Inflammatory macrophage treated with lipopolysaccharide for 1 hour (primary cell): Measurements from ENCODE around the gene GARIN1A.
"Not testable (repeated sequence)": the region's sequence is repeated elsewhere in the genome, so short reads cannot be mapped to it uniquely, and the experiment has no call there.

Source experiments
- DNase-seq, 2 donors: peaks; one replicate each; pipeline ENCODE4 v3.0.0-alpha.2; 2020 to 2022

The GARIN1A gene

GRCh38 chr7:128687131-128687530, 15.0 kb downstream of the GARIN1A start:
- DNase-seq, result no peak

GRCh38 chr7:128688492-128688891, 16.4 kb downstream of the GARIN1A start:
- DNase-seq, result no peak

- not testable (repeated sequence) for DNase-seq
Observed at GRCh38 chr7:128689161-128689935, 17.3 kb downstream of the GARIN1A start.

- no peak for DNase-seq
Observed at GRCh38 chr7:128691227-128691626, 19.1 kb downstream of the GARIN1A start.

GRCh38 chr7:128692623-128693270, 20.7 kb downstream of the GARIN1A start:
- no peak for DNase-seq

- DNase-seq, result no peak
Observed at GRCh38 chr7:128693373-128694015, 21.4 kb downstream of the GARIN1A start.

GRCh38 chr7:128694738-128695137, 22.6 kb downstream of the GARIN1A start:
- DNase-seq, result no peak

- peak; percentile 84 to 85 for DNase-seq
Observed at GRCh38 chr7:128697302-128697905, 25.3 kb downstream of the GARIN1A start.

- no peak for DNase-seq
Observed at GRCh38 chr7:128699196-128699712, 27.2 kb downstream of the GARIN1A start.

- no peak for DNase-seq
Observed at GRCh38 chr7:128699895-128700294, 27.8 kb downstream of the GARIN1A start.

GRCh38 chr7:128701062-128701785, 29.1 kb downstream of the GARIN1A start:
- no peak for DNase-seq

- DNase-seq, result no peak
Observed at GRCh38 chr7:128703609-128704241, 31.6 kb downstream of the GARIN1A start.

GRCh38 chr7:128705891-128706333, 33.8 kb downstream of the GARIN1A start:
- no peak for DNase-seq

- DNase-seq, result no peak
Observed at GRCh38 chr7:128707752-128708151, 35.7 kb downstream of the GARIN1A start.

- no peak for DNase-seq
Observed at GRCh38 chr7:128708235-128708634, 36.1 kb downstream of the GARIN1A start.

GRCh38 chr7:128708824-128709223, 36.7 kb downstream of the GARIN1A start:
- no peak for DNase-seq

- DNase-seq, result peak; percentile 53 to 59
Observed at GRCh38 chr7:128710481-128710880, 38.4 kb downstream of the GARIN1A start.

- DNase-seq, result no peak
Observed at GRCh38 chr7:128713794-128714193, 41.7 kb downstream of the GARIN1A start.

GRCh38 chr7:128714701-128715495, 42.8 kb downstream of the GARIN1A start:
- DNase-seq, result no peak

- DNase-seq, result no peak
Observed at GRCh38 chr7:128718967-128719642, 47.0 kb downstream of the GARIN1A start.
